ENCODE data around the gene EPHA8.

Gene EPHA8

DNA sequence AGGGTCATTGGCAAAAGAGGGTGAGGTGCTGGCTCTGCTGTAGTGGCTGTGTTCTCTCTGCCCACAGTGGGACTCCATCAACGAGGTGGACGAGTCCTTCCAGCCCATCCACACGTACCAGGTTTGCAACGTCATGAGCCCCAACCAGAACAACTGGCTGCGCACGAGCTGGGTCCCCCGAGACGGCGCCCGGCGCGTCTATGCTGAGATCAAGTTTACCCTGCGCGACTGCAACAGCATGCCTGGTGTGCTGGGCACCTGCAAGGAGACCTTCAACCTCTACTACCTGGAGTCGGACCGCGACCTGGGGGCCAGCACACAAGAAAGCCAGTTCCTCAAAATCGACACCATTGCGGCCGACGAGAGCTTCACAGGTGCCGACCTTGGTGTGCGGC lies 12.9 kb downstream of the EPHA8 start:
- H3K9me3 ChIP-seq (ENCODE audit: severe bottlenecking), result no peaks in the 10 kb centered on the region
- no peaks in the 10 kb centered on the region for H3K36me3 ChIP-seq (ENCODE audit: low read depth)
- DNase-seq (ENCODE audit: low spot score) (no peak), ATAC-seq (ENCODE audit: low read depth) (no peak)
- H3K27ac ChIP-seq (ENCODE audit: poor library complexity, severe bottlenecking), result no peak overlapping the region
- TF ChIP-seq, protein P1, sequence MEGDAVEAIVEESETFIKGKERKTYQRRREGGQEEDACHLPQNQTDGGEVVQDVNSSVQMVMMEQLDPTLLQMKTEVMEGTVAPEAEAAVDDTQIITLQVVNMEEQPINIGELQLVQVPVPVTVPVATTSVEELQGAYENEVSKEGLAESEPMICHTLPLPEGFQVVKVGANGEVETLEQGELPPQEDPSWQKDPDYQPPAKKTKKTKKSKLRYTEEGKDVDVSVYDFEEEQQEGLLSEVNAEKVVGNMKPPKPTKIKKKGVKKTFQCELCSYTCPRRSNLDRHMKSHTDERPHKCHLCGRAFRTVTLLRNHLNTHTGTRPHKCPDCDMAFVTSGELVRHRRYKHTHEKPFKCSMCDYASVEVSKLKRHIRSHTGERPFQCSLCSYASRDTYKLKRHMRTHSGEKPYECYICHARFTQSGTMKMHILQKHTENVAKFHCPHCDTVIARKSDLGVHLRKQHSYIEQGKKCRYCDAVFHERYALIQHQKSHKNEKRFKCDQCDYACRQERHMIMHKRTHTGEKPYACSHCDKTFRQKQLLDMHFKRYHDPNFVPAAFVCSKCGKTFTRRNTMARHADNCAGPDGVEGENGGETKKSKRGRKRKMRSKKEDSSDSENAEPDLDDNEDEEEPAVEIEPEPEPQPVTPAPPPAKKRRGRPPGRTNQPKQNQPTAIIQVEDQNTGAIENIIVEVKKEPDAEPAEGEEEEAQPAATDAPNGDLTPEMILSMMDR (IDR thresholded peaks at IDR 0.05; ENCODE audit: poor library complexity, severe bottlenecking), result no peak
- H3K27me3 ChIP-seq (ENCODE audit: insufficient read depth, poor library complexity, severe bottlenecking), result no peaks in the 10 kb centered on the region
- no peaks in the 10 kb centered on the region for H3K4me1 ChIP-seq (ENCODE audit: insufficient read depth, poor library complexity, severe bottlenecking)
- no peak overlapping the region for H3K4me3 ChIP-seq (ENCODE audit: severe bottlenecking)

GRCh38 chr1:22576617-22577016 lies 13.3 kb downstream of the EPHA8 start:
- Histone ChIP-seq H3K27me3 (ENCODE audit: insufficient read depth, poor library complexity, severe bottlenecking) (no peaks in the 10 kb centered on the region), H3K27ac (ENCODE audit: poor library complexity, severe bottlenecking) (no peak overlapping the region), H3K9me3 (ENCODE audit: severe bottlenecking) (no peaks in the 10 kb centered on the region), H3K4me3 (ENCODE audit: severe bottlenecking) (no peak overlapping the region), H3K36me3 (ENCODE audit: low read depth) (no peaks in the 10 kb centered on the region), H3K4me1 (ENCODE audit: insufficient read depth, poor library complexity, severe bottlenecking) (no peaks in the 10 kb centered on the region)
- no peak for ATAC-seq (ENCODE audit: low read depth)
- TF ChIP-seq, protein P1 (IDR thresholded peaks at IDR 0.05; ENCODE audit: poor library complexity, severe bottlenecking), result no peak
- no peak for DNase-seq (ENCODE audit: low spot score)

- no peak for ATAC-seq (ENCODE audit: low read depth)
- H3K27me3 ChIP-seq (ENCODE audit: insufficient read depth, poor library complexity, severe bottlenecking), result no peaks in the 10 kb centered on the region
- TF ChIP-seq, protein P1 (IDR thresholded peaks at IDR 0.05; ENCODE audit: poor library complexity, severe bottlenecking), result no peak
Observed at GRCh38 chr1:22578732-22579361, 15.6 kb downstream of the EPHA8 start.

DNA sequence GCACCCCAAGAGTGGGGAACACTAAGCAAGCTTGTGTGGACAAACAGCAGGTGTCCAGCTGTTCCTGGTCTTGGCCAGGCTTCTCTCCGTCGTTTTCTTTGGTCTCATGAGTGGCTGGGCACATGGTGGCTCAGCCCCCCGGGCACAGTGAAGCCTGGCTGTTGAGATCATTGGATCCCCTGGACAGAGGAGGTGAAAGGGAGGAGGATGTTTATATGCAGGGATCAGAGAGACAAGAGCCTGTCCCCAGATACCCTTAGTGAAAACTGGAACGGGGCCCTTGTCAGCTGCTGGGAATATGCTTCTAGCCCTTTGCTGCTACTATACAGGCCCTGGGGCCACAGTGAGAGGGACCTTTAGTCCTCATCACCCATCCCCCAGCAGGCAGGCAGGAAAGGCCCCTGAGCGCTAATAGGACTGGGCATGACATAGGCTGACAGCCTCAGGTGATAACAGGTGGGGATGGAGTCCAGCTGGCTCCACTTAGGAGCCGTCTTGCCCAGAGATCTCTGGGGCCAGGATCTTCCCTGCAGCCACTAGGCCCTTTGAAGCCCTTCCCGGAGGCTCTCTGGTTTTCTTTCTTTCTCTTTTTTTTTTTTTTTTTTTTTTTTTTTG lies 16.4 kb downstream of the EPHA8 start:
- Histone ChIP-seq H3K4me1 (ENCODE audit: insufficient read depth, poor library complexity, severe bottlenecking) (no peaks in the 10 kb centered on the region), H3K9me3 (ENCODE audit: severe bottlenecking) (no peaks in the 10 kb centered on the region), H3K36me3 (ENCODE audit: low read depth) (no peaks in the 10 kb centered on the region), H3K4me3 (ENCODE audit: severe bottlenecking) (no peak overlapping the region), H3K27ac (ENCODE audit: poor library complexity, severe bottlenecking) (no peak overlapping the region), H3K27me3 (ENCODE audit: insufficient read depth, poor library complexity, severe bottlenecking) (no peaks in the 10 kb centered on the region)
- DNase-seq (ENCODE audit: low spot score), result no peak
- ATAC-seq (ENCODE audit: low read depth), result no peak
- TF ChIP-seq, protein P1 (IDR thresholded peaks at IDR 0.05; ENCODE audit: poor library complexity, severe bottlenecking), result no peak

More at GRCh38 chr1:22578732-22579361, 15.6 kb downstream of the EPHA8 start:
- H3K4me3 ChIP-seq (ENCODE audit: severe bottlenecking), result no peak overlapping the region
- no peak for DNase-seq (ENCODE audit: low spot score)
- no peaks in the 10 kb centered on the region for H3K9me3 ChIP-seq (ENCODE audit: severe bottlenecking)
- H3K36me3 ChIP-seq (ENCODE audit: low read depth), result no peaks in the 10 kb centered on the region
- H3K27ac ChIP-seq (ENCODE audit: poor library complexity, severe bottlenecking), result no peak overlapping the region
- H3K4me1 ChIP-seq (ENCODE audit: insufficient read depth, poor library complexity, severe bottlenecking), result no peaks in the 10 kb centered on the region
